HG03108 (cell line): ENCODE data around the gene ENTPD3.

Experiments used
- ATAC-seq: cut with Tn5 transposase; IDR thresholded peaks from one replicate; pipeline ENCODE4 v1.9.1; 2021; ENCODE audit warnings: moderate library complexity; ENCODE audit not compliant: unreplicated experiment

The ENTPD3 gene

DNA sequence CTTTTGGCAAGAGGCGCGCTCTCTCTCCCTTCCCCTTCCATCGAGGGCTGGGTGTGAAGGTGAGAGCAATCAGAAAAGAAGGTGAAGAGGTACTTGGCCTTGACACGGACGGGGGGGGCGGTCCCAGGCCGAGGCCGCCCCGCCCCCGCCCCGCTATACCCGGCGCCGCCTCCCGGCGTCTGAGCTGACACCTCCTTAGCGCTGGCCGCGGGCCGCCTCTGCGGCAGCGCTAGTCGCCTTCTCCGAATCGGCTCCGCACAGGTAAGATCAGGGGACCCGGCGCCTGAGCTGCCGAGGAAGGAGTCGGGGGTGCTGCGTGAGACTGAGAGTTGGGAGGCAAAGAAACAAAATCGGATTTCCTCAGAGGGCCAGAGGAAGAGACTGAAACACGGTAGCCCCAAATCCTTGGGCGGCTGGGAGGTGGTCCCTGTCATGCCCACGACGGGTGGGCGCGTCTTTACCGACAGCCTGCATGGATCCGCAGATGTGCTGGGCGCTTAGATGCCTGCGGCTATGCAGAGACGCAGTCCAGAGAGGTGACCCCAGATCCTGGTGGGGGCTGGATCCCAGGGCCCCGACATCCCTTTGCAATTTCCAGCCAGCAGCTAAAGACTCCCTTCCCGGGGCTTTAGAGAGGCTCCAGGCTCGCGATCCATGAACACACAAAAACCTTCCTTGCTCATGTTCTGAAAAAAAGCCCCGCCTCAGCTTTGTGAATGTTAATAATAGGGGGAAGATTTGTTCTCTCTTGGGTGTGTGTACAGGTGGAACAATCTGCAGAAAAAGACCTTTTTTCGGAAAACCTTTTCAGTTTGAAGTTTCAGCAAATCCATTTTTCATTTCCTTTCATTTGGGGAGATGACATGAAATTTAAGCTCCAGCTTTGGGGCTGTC is at the start of gene ENTPD3:
Gene ENTPD3 (plus strand): TSS at position 184 of the 894 bp plus-strand sequence. CDS start 874 bp downstream, outside the sequence.
- ATAC-seq: no peak

DNA sequence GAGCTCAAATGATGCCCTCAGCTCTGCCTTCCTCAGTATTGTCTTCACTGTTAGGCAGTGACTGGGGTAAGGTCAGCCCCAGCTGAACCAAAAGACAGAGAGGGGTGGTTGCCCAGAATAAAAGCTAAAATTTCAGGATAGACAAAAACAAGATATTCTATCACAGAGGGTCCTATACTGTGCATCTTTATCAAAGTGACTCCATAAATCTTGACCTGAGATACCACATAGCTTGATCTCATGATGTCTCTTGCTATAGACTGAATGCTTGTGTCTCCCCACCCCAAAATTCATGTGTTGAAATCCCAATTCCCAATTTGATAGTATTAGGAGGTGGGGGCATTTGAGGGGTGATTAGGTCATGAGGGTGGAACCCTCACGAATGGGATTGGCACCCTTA is 47.1 kb upstream of the ENTPD3 start:
- ATAC-seq: no peak

- ATAC-seq: no peak
Observed at GRCh38 chr3:40340541-40341170, 46.3 kb upstream of the ENTPD3 start.

GRCh38 chr3:40341671-40342070 is 45.3 kb upstream of the ENTPD3 start:
- ATAC-seq: no peak

- ATAC-seq: no peak
Observed at GRCh38 chr3:40350529-40350928, 36.5 kb upstream of the ENTPD3 start.

GRCh38 chr3:40355410-40355809 is 31.6 kb upstream of the ENTPD3 start:
- no peak for ATAC-seq

GRCh38 chr3:40358454-40358853 is 28.5 kb upstream of the ENTPD3 start:
- no peak for ATAC-seq

GRCh38 chr3:40363674-40364073 is 23.3 kb upstream of the ENTPD3 start:
- no peak for ATAC-seq

DNA sequence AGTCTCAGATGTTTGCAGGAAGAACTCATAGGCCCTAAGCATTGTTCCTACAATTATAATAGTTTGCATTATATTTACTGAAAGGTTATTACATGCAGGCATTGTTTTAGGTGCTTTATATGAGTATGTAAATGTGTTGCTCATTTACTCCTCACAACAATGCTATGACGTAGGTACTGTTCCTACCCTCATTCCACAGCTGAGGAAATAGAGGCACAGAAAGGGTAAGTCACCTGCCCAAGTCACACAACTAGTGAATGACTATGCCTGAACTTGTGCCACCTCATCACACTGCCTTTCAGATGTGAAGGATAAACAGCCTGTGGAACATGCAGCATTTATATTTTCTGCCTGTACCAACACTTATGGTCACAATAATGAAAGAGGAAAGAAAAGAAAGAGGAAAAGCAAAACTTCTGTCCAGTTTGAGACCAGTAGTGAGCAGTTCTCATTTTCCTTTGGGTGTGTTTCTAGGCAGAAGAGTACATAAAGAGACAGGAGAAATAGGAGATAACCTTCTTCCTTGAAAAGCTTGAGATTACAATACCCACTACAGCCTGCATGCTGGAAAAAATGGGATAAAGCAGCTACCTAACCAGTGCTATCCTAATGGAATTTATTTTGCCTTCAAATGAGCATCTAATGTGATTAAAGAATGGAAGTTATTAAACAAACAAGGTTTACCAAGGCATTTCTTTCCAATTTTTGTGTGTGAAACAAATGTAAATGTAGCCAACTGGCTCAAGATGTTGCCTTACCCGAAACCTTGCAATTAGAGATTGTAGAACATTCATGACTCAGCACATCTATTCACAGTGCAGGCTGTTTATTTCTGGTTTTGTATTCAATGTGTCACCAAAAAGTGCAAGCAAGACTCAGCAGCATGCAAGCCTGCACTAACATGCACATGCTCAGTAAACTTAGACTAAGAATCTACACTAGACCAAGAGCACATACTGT is 20.5 kb upstream of the ENTPD3 start:
- ATAC-seq: no peak

GRCh38 chr3:40369716-40370115 is 17.3 kb upstream of the ENTPD3 start:
- no peak for ATAC-seq

- ATAC-seq: no peak
Observed at GRCh38 chr3:40377822-40378221, 9.2 kb upstream of the ENTPD3 start.

DNA sequence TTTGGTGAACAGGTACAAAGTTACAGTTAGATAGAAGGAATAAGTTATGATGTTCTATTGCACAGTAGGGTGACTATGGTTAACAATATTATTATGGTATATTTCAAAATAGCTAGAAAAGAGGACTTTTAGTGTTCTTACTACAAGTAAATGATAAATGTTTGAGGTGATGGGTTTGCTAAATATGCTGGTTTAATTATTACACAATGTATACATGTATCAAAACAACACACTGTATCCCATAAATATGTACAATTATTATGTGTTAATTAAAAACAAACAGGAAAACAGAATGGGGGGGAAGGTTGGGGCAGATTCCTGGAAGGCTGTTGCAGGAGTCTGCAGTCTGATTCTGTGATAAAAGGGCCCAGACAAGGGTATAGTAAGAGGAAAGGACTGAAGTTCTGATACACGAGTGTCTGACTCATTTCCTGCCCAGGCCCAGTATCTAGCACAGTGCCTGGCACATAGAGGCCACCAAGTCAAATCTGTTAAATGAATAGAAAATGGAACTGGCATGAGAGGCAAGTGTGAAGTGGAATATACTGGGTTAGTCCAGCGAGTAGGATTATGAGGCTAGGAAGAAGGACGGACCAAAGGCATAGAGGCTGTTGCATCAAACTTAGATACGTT is 7.2 kb upstream of the ENTPD3 start:
- no peak for ATAC-seq

DNA sequence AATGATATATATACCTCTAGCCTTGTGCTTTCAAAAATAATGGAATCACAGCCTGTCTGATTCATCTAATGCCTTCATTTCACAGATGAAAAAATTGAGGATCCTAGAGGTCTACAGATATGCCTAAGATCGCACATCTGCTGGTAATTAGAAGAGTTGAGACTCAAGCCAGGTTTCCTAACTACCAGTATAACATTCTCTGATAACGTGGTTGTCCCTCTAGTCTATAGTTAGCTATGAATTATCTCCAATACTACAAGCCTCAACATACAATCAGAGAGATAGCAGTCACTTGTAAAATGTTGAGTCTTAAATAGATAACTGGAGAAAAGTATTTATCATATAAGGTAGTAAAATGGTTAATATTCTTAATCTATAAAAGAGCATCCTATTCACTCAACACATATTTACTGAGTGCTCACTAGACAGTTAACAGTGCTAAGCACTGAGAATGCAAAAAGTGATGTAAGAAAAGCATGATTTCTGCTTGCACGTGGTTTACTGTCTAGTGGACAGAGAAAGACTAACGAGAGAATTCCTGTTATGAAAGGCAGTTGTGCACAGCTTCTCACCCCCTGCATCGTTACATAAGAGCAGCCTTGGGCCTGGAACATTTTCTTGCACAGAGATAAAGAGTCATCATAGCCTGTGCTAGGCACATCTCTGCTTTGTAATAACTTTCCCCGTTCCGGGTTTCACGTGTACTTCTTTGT is 4.9 kb upstream of the ENTPD3 start:
- ATAC-seq: no peak

GRCh38 chr3:40382617-40382979 is 4.4 kb upstream of the ENTPD3 start:
- ATAC-seq: no peak

DNA sequence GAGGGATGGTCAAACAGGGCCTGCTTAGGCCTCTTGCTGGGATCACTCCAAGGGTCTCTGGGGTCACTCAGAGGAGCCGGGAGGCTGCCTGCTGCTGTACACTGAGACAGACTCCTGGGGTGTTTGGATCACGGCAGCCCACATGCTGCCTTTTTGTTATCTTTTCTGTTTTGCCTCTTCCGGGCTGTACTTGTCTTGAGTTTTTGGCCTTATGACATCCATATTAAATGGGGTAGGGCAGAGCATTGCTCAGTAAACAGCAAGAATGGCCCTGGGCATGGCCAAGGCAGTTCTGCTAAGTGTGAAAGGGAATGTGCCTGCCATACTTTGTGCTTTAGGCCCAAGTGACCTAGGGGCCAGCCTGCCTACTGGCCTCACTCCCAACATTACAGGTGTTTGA is 771 bp upstream of the ENTPD3 start:
- no peak for ATAC-seq

GRCh38 chr3:40387895-40388254 is 891 bp downstream of the ENTPD3 start:
- no peak for ATAC-seq

GRCh38 chr3:40396406-40396805 is 9.4 kb downstream of the ENTPD3 start:
- ATAC-seq: no peak

DNA sequence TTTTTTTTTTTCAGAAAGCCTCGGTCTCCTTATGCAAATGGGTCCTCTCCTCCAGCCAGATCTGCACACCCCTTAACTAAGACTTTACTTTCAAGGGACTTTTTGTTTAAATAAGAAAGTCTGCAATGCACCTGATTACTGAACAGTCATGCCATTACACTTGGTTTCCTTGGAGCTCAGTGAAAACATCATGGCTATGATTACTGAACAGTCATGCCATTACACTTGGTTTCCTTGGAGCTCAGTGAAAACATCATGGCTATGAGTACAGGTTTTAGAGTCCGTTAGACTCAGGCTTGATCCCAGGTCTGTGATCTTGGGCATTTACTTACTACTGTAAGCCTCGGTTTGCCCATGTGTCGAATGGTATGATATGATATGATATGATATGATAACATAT is 10.1 kb downstream of the ENTPD3 start:
- no peak for ATAC-seq

DNA sequence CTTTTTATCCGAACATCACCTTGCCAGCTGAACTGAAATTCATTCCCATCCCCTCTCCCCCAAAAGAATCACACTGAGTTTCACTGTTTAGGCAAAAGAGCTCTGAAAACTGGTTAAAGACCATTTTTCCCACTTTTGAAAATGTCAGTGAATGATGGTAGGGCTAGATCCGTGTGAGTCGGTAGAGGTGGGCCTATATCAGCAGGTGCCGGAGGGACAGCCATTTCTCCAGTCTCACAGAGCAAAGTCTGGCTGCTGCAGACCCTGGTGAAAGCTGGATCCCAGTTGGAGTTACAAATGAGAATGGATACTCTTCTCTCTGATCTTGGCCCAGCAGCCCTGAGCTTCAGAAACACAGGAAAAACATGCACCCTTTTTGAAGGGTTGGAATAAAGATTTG is 10.9 kb downstream of the ENTPD3 start:
- no peak for ATAC-seq

DNA sequence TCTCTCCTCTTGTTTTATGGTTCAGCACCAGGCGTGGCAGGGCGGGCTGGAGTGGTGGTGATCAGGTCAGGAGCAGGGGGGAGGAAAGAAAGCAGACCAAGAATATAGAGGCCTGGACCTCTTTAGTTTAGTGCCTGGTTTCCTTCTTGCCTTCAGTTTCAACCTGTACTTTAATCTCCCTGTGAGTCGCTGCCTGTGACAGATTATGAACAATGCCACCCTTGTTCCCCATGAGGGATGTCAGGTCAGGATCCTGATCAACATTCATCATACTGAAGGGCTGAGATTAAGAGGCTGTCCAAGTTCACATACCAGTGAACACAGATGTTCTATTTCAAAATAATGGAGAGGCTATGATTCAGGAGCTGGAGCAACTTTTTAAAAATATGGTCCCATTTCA is 11.4 kb downstream of the ENTPD3 start:
- no peak for ATAC-seq
